HG02623 (cell line): ENCODE measurements around the gene CFAP74.

Source experiments
- ATAC-seq: cut with Tn5 transposase; IDR thresholded peaks from one replicate; pipeline ENCODE4 v1.9.1; 2021; ENCODE audit warnings: moderate library complexity; ENCODE audit not compliant: unreplicated experiment

Gene CFAP74

DNA sequence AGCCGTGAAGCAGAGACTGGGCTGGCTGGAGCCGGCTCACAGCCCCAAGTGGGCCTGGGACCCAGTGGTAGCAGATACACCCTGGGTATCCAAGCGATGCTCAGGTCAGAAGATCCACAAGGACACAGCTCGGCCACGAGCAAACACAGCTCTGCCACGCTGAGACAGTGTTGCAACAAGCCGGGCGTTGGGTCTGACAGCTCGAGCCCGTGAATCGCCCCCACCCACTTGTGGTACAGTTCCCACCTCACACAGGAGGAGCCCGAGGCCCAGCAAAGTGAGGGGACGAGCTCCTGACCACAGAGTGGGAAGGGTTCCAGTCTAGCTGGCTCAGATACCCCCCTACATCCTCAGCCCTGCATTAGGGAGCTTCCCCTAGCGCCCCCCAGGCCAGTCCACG, 37.7 kb upstream of the CFAP74 start:
- no peak for ATAC-seq

DNA sequence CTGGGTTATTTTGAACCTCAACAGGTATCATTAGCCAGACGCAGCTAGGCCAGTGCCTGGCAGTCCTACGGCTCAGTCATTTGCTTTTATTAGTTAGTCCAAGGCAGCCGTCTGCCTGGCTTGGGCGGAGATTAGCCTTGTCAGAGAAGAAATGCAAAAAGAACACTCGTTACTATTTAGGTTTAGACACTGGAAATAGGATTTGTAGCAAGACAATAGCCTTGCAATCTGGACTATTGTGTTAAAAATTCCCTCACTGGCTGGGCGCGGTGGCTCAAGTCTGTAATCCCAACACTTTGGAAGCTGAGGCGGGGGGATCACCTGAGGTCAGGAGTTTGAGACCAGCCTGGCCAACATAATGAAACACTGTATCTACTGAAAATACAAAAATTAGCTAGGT, 35.7 kb upstream of the CFAP74 start:
- no peak for ATAC-seq

DNA sequence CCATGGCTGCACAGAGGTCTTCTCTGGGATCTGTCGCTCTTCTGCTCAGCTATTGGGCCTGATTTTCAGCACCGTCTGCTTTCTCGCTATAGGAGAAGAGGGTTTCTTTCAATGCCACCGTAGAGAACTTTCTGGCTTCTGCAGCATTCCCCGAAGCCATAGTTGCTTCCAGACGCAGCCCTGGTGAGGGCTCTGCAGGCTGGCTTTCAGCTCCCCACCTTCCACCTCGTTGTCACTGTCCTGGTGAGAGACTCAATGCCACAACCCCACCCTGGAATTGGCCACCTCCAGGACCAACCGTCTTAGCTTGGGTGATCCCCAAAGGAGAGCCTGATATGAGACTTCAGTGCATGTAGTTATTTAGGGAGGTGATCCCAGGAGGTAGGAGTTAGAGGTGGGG, 34.6 kb upstream of the CFAP74 start:
- ATAC-seq = no peak

DNA sequence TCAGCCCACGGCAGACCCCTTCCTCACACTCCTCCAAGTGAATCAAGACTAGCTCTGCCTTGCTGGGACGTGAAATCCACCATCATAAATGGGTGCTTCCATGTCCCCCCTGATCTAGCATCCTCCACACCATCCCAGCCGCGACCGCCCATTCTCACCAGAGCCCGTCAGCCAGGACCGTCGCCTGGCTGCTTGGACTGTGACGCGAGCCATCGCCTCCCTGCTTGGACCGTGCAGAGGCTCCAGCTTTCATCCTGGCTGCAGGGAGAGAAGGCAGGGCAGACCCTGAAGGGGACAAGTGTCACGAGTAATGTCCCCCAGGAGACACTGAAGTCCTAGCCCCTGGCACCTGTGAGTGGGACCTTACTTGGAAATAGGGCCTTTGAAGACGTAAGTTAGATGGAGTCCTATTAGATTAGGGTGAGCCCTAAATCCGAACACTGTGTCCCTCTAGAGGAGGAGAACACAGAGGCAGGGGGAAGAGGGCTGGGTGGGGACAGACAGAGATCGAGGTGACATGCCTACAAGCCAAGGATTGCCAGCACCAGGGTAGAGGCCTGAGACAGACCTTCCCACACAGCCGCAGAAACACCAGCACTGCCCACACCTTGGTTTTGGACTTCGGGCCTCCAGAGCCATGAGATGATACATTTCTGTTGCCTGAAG, 33.9 kb upstream of the CFAP74 start:
- no peak for ATAC-seq

DNA sequence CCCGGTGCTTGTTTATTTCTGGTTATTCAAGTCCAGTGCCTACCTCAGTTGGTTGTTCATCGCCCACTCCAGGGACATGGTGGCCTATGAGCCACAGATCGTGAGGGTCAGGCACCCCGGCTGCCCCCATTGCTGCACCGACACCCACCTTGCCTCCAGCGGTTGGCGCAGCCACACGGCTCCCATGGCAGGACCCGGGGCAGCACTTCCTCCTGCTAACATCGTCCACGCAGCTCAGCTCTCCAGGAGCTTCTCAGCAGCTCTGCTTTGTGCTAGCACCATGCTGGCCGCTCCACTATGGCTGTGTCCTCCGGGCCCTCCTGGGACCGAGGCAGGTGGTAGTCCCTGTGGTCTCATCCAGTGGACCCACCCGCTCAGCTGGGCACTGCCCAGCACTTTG, 32.7 kb upstream of the CFAP74 start:
- no peak for ATAC-seq

DNA sequence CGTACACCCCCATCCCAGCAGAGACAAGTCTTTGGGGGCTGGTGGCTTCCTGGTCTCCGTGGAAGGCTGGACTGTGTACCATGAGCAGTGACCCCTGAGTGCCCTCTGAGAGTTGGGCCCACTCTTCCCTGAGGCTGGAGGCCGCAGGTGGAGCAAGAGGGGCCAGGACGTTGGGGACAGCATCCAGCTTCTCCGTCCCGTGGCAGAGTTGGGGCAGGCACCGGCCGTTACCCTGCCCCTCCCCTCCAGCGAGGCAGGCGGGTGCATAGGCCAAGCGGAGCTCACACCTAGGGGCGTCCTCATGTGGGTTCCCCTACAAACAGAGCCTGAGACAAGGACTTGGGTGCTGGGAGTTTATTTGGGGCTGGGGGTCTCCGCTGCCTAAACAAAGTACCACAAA, 29.6 kb upstream of the CFAP74 start:
- no peak for ATAC-seq

DNA sequence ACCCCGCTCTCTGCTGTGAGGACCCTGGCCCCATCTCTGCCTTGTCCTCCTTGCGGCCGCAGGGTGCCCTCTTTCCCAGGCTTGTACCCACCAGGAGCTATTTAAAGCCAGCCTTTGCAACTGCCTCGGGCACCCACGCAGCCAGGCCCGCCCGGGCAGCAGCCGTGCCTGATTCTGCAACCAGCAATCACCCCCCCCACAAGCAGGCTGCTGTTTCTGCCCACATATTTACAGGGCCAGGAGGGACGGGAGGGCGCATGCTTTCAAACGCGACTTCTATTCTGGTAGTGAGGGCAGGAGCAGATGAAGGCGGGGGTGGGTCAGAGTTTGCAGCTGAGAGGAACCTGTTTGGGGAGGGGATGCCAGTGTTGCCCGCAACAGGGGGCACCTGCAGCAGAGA, 29.2 kb upstream of the CFAP74 start:
- ATAC-seq = no peak

DNA sequence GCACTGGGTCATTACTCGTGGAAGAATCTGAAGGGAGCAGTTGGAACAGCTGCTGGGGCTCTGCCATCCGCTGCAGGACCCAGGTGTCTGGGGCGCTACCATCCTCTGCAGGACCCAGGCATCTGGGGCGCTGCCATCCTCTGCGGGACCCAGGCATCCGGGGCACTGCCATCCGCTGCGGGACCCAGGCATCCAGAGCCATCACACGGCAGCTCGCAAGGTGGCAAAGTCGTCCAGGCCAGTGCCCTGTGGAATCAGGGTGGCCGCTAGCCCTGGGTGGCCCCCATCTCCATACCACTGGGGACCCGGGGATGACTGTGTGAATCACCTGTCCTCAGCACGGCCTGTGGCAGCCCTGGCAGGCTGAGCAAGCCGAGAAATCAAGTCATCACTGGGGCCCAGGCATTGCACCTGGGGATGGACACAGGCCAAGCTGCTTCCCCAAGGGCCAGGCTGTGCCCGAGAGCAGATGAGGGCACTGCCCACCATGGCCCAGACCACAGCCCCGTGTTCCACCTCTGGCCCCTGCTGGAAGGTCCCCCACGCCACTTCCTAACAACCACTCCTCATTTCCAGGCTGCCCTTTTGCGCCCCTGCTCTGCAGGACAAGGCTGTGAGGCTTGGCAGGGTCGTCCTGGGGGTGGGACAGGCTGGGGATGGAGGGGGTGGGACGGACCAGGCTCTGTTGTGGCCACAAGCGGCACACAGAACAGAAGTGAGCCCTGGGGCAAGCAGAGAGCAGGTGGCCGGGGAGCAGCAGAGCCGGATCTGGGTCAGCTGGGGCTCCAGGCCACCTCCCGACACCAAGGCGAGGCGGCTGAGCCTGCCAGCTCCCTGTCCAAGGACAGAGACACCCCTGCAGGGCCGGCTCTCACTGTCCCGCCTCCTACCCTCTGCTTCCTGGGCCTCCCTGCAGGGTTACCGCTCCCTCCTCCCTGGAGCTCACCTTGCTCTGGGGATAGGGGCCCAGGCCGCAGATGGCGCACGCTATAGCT, 28.3 kb upstream of the CFAP74 start:
- no peak for ATAC-seq

DNA sequence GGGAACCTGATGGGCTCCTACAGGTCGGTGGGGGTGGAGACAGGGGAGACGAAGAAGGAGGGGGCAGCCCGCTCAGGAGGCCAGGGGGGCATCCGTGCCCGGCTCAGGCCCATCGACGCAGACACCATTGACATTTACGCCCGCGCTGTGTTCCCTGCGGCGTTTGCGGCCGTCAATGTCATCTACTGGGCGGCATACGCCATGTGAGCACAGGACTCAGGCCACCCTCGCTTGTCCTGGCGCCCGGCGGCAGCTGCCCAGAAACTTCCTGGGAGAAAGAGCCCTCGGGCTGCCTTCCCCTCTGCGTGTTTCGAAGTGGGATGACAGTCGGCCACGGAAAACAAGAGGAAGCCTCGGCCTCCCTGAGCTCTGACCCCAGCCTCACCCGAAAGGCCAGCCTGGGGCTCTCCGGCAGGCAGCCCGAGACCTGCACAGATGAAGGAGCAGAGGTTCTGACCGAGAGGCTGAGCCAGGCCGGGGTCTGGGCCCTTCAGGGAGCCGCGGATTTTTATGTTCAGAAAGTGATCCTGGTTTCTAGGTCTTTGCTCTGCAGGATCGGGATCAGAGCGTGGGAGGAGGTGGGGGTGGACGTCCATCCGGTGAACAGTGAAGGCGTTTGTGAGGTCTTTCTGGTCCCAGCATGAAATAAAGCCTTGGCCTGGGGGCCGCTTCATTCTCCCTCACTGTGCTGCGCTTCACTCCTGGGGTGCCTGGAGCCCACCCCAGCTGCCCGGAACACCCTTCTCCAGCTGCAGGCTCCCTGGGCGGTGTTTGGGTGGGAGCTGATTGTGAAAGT, 26.7 kb upstream of the CFAP74 start:
- no peak for ATAC-seq

DNA sequence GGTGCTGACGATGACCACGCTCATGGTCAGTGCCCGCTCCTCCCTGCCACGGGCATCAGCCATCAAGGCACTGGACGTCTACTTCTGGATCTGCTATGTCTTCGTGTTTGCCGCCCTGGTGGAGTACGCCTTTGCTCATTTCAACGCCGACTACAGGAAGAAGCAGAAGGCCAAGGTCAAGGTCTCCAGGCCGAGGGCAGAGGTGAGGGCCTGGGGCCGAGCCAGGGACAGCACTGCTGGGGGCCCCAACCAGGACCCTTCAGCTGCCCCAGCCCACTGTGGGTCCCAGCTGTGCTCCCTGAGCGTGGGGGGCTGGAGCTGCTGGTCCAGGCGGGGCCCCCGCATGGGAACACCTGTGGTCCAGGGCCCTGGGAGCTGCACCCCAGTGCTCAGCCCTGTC, 26.0 kb upstream of the CFAP74 start:
- ATAC-seq = no peak

DNA sequence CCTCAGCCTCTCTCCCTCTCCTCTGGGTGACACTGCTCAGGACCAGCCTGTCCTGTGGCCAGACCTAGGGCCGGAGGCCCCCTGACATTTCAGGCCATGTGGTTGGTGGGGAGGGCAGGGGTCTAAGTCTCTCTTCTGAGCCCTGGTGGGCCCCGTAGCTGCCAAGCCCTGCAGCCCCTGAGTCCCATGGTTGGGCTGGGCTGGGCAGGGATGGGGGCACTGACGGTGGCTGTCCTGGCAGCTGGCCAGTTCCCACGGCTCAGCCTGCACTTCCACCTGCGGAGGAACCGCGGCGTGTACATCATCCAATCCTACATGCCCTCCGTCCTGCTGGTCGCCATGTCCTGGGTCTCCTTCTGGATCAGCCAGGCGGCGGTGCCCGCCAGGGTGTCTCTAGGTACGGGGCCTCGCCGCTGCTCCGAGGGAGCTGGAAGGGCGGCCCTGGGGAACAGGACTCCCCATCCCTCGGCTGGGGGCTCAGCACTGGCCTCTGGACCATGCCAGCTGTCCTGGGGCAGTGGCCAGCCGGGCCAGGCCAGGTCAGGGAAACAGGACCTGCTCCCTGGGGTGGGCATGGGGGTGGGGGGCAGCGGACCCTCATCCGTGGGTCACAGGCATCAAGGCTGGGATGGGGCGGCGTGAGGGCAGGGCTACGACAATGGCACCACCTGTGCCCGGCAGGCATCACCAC, 25.4 kb upstream of the CFAP74 start:
- no peak for ATAC-seq

DNA sequence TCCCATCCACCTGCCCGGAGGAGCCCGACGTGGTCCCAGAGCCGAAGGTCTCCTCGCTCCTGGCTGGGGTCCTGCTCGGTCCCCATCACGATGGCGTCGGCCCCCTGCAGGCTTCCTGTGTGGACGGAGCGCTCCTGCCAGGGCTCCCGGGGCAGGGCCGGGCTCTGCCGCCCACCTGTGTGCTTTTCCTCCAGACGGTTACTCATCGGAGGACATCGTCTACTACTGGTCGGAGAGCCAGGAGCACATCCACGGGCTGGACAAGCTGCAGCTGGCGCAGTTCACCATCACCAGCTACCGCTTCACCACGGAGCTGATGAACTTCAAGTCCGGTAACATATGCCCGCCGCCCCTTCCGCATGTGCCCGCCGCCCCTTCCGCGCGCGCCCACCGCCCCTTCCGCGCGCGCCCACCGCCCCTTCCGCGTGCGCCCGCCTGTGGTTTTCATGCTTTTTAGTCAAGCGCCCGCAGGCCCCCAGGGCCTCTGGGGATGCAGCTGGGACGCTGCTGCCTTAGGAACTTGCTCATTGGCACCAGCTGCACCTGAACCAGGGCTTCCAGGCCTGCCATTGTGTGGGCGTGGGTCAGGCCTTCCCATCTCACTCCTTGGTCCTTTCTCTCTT, 24.5 kb upstream of the CFAP74 start:
- no peak for ATAC-seq

DNA sequence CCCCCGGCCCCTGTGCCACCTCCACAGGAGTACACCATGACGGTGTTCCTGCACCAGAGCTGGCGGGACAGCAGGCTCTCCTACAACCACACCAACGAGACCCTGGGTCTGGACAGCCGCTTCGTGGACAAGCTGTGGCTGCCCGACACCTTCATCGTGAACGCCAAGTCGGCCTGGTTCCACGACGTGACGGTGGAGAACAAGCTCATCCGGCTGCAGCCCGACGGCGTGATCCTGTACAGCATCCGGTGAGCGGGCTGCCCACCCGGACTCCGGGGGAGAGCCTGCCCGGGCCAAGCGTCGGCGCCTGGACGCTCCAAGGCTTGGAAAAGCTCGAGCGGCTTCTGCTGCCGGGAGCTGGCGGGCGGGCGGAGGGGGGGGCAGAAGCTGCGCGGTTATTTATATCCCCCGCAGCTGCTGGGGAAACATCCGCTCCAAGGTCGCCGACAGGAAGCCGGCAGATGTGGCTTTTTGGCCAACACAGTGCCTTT, 21.9 kb upstream of the CFAP74 start:
- no peak for ATAC-seq

DNA sequence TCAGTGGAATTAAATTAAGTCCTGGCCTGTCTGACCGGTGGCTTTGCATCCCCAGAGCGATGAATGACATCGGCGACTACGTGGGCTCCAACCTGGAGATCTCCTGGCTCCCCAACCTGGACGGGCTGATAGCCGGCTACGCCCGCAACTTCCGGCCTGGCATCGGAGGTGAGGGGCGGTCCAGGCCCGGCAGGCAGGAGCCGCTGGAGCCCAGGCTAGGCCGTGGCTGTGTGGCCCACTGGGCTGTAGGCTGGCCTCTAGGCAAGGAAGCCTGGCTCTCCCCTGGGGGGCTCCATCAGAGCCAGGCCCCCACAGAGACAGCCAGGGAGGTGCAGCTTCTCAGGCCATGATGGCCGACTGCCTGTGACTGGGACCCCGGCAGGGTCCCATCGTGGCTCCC, 21.3 kb upstream of the CFAP74 start:
- no peak for ATAC-seq

DNA sequence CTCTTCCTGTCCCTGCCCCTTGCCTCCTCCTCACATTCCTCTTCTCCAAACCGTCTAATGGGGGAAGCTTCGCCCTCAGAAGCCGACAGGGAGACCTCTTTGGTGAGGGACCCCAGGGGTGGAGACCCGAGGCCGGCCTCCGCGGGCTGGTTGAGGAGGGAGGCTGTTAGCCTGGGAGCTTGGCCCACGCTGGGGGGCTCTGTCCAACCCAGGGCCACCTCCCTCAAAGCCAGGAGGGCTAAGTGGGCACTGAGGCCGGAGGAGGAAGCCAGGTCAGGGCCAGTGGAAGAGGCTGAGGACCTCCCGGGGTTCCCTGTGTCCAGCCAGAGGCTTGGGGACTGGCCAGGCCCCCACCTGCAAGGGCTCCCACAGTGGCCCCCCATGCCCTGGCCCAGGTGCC, 20.9 kb upstream of the CFAP74 start:
- no peak for ATAC-seq

DNA sequence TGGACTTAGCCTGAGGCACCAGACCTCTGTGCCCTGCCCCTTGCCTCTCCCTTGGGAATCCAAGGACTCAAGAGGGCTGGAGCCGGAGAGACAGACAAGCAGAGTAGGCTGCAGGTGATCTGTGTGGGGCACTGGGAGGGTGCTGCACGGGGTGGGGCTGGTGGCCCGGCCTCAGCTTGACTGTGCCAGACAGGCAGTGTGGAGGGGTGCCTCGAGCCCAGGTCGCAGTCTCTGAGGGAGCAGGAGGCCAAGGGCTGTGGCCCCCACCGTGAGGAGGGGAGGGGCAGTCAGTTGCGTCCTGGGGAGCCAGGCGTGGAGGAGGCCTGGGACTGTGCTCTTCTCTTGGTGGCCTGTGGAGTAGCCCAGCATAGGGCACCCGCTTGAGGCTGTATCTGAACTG, 19.6 kb upstream of the CFAP74 start:
- ATAC-seq = no peak

DNA sequence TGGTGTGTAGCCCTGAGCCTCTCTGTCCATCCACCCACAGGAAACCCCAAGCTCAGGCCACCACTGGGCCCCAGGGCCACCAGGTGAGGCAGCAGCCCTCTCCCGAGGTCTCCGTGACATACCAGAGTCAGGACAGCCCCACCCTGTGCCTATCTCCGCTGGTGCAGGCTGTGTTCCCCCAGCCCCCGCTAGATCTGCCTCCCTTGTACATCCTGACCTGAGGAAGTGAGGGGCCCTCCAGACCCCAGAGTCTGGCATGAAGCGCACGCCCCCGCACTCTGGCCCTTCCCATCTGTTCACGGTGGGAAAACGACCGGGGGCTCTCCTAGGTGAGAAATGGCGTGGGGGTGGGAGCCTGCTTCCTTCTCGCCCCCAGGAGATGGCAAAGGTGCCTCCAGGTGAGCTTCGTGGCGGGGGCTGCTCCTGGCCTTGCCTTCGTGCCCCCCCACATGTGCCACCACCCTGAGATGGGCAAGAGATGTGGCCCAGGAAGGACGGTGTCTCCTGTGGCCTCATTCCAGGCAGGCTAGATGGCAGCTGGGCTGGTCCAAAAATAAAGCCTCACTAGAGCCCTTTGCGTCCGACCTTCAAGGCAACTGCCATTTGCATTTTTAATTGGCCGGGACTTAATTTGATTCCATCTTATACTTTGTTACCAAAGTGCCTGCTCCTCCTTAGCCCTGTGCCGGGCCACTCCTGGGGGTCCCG, 18.6 kb upstream of the CFAP74 start:
- ATAC-seq = no peak

DNA sequence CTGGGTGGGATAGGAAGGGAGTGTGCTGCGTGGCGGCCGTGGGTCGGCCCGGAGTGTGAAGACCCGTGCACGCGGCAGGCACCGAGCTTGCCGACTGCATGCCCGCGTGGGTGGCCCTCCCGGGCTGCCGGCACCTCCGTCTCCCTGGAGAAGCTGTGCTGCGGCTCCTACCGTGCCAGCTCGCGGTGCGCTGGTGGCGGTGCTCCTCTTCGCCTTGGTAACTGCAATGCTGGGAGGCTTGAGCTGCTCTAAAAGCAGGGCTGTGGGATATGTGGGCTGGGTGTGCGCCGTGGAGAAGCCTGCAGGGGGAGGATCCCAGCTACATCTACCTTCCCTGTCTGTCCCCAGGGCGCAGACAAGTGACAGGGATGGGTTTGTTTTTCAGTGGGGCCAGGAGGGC, 18.0 kb upstream of the CFAP74 start:
- ATAC-seq = no peak

DNA sequence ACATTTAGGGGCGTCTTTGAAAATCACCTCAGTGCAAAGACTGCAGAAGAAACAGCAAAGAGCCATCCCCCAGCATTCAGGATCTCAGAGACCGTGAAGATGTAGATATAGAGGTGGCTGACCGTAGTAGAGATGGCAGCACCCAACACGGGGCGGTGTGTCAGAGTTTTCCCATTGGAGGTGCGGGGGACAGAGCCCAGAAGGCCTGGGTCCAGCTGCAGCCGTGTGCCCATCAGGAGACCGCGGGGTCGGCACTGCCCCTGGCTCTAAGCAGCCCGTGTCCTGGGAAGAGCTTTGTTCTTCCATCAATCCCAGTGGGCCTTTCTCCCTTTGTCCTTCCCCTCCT, 16.7 kb upstream of the CFAP74 start:
- ATAC-seq = no peak
